Activated naive CD8-positive, alpha-beta T cell treated with anti-CD3 and anti-CD28 coated beads for 36 hours (primary cell): ENCODE data around the gene GUCY2D. TPM values are rescaled to one million over a fixed set of nuclear protein-coding genes. Genes with fewer than 3 reads are reported as not detected.
"Not testable (repeated sequence)": the region's sequence is repeated elsewhere in the genome, so short reads cannot be mapped to it uniquely, and the experiment has no call there.

Source experiments
- DNase-seq: peaks from one replicate; pipeline ENCODE4 v3.0.0; 2021
- H3K27ac Mint-ChIP-seq: one replicate; pipeline ENCODE4 v1.8.0; 2022; ENCODE audit warnings: mild to moderate bottlenecking, moderate library complexity, mixed read lengths
- H3K27me3 Mint-ChIP-seq: one replicate; pipeline ENCODE4 v1.8.0; 2022; ENCODE audit warnings: mild to moderate bottlenecking, mixed read lengths
- H3K36me3 Mint-ChIP-seq: one replicate; pipeline ENCODE4 v1.8.0; 2021; ENCODE audit warnings: mild to moderate bottlenecking, mixed read lengths
- H3K4me1 Mint-ChIP-seq: one replicate; pipeline ENCODE4 v1.8.0; 2021; ENCODE audit warnings: mixed read lengths
- H3K4me3 Mint-ChIP-seq: one replicate; pipeline ENCODE4 v1.8.0; 2022; ENCODE audit warnings: mild to moderate bottlenecking, moderate library complexity, mixed read lengths
- H3K9me3 Mint-ChIP-seq: one replicate; pipeline ENCODE4 v1.8.0; 2022; ENCODE audit warnings: mixed read lengths
- total RNA-seq, 2 experiments: library from RNA; stranded (reverse); gene quantifications; one replicate each; pipeline ENCODE4 v1.2.3, GENCODE V29; 2021

GUCY2D gene
- total RNA-seq, 2 experiments from 2014 or later = not detected

- Mint-ChIP-seq H3K36me3 (no peaks in the 10 kb centered on the region), H3K27me3 (peaks cover 31% of the 10 kb centered on the region), H3K4me3 (no peak overlapping the region), H3K4me1 (peaks cover 8% of the 10 kb centered on the region), H3K9me3 (no peaks in the 10 kb centered on the region), H3K27ac (no peak overlapping the region)
- no peak for DNase-seq
Measured at GRCh38 chr17:8019665-8020650, 17.5 kb downstream of the GUCY2D start.

- H3K4me3 Mint-ChIP-seq = no peak overlapping the region
- H3K27me3 Mint-ChIP-seq = peaks cover 29% of the 10 kb centered on the region
- H3K9me3 Mint-ChIP-seq = no peaks in the 10 kb centered on the region
- no peak overlapping the region for H3K27ac Mint-ChIP-seq
- no peak for DNase-seq
- H3K4me1 Mint-ChIP-seq = peaks cover 8% of the 10 kb centered on the region
- no peaks in the 10 kb centered on the region for H3K36me3 Mint-ChIP-seq
Measured at GRCh38 chr17:8020776-8021564, 18.6 kb downstream of the GUCY2D start.

- Mint-ChIP-seq H3K9me3 (no peaks in the 10 kb centered on the region), H3K4me3 (no peak overlapping the region), H3K27ac (no peak overlapping the region), H3K36me3 (no peaks in the 10 kb centered on the region), H3K4me1 (peaks cover 5% of the 10 kb centered on the region), H3K27me3 (peaks cover 24% of the 10 kb centered on the region)
- DNase-seq = no peak
Measured at GRCh38 chr17:8021565-8022359, 19.3 kb downstream of the GUCY2D start.

GRCh38 chr17:8022360-8023003 lies 20.1 kb downstream of the GUCY2D start:
- Mint-ChIP-seq H3K27ac (no peak overlapping the region), H3K27me3 (peaks cover 24% of the 10 kb centered on the region), H3K9me3 (no peaks in the 10 kb centered on the region), H3K4me3 (no peak overlapping the region), H3K4me1 (peaks cover 5% of the 10 kb centered on the region), H3K36me3 (no peaks in the 10 kb centered on the region)
- no peak for DNase-seq

GRCh38 chr17:8024161-8024560 lies 21.7 kb downstream of the GUCY2D start:
- not testable (repeated sequence) for DNase-seq, H3K4me1 Mint-ChIP-seq, H3K4me3 Mint-ChIP-seq, H3K36me3 Mint-ChIP-seq, H3K27ac Mint-ChIP-seq, H3K9me3 Mint-ChIP-seq
- peaks cover 31% of the 10 kb centered on the region for H3K27me3 Mint-ChIP-seq

- Mint-ChIP-seq H3K9me3 (no peaks in the 10 kb centered on the region), H3K36me3 (no peaks in the 10 kb centered on the region), H3K4me3 (no peak overlapping the region), H3K27me3 (peaks cover 29% of the 10 kb centered on the region), H3K4me1 (peaks cover 2% of the 10 kb centered on the region), H3K27ac (no peak overlapping the region)
- no peak for DNase-seq
Measured at GRCh38 chr17:8025176-8025911, 22.9 kb downstream of the GUCY2D start.

- H3K27me3 Mint-ChIP-seq = peaks cover 36% of the 10 kb centered on the region
- no peak overlapping the region for H3K27ac Mint-ChIP-seq
- DNase-seq = no peak
- no peaks in the 10 kb centered on the region for H3K9me3 Mint-ChIP-seq
- H3K4me3 Mint-ChIP-seq = no peak overlapping the region
- H3K36me3 Mint-ChIP-seq = no peaks in the 10 kb centered on the region
- peaks cover 1% of the 10 kb centered on the region for H3K4me1 Mint-ChIP-seq
Measured at GRCh38 chr17:8029121-8029520, 26.7 kb downstream of the GUCY2D start.

- Mint-ChIP-seq H3K4me1 (no peaks in the 10 kb centered on the region), H3K27ac (no peak overlapping the region), H3K4me3 (no peak overlapping the region), H3K36me3 (no peaks in the 10 kb centered on the region), H3K27me3 (peaks cover 36% of the 10 kb centered on the region), H3K9me3 (no peaks in the 10 kb centered on the region)
- DNase-seq = no peak
Measured at GRCh38 chr17:8031261-8031661, 28.8 kb downstream of the GUCY2D start.

GRCh38 chr17:8031950-8032349 lies 29.5 kb downstream of the GUCY2D start:
- H3K36me3 Mint-ChIP-seq = no peaks in the 10 kb centered on the region
- no peaks in the 10 kb centered on the region for H3K4me1 Mint-ChIP-seq
- DNase-seq = no peak
- no peak overlapping the region for H3K4me3 Mint-ChIP-seq
- H3K9me3 Mint-ChIP-seq = no peaks in the 10 kb centered on the region
- peaks cover 35% of the 10 kb centered on the region for H3K27me3 Mint-ChIP-seq
- no peak overlapping the region for H3K27ac Mint-ChIP-seq

GRCh38 chr17:8032442-8032841 lies 30.0 kb downstream of the GUCY2D start:
- Mint-ChIP-seq H3K27ac (no peak overlapping the region), H3K4me3 (no peak overlapping the region), H3K9me3 (no peaks in the 10 kb centered on the region), H3K36me3 (no peaks in the 10 kb centered on the region), H3K4me1 (no peaks in the 10 kb centered on the region), H3K27me3 (peaks cover 33% of the 10 kb centered on the region)
- no peak for DNase-seq

GRCh38 chr17:8038954-8039610 lies 36.7 kb downstream of the GUCY2D start, which contains the start of gene ALOX15B:
ALOX15B (plus strand) TSS chr17:8039059; CDS start chr17:8039156, 97 bp downstream.
- Mint-ChIP-seq H3K27me3 (peaks cover 43% of the 10 kb centered on the region), H3K9me3 (no peaks in the 10 kb centered on the region), H3K4me1 (no peaks in the 10 kb centered on the region), H3K4me3 (no peak within 1 kb of the TSS), H3K36me3 (no peaks in the 10 kb centered on the region), H3K27ac (no peak within 1 kb of the TSS)
- no peak for DNase-seq

- Mint-ChIP-seq H3K4me3 (no peak overlapping the region), H3K27ac (no peak overlapping the region), H3K9me3 (no peaks in the 10 kb centered on the region), H3K36me3 (no peaks in the 10 kb centered on the region), H3K4me1 (no peaks in the 10 kb centered on the region), H3K27me3 (peaks cover 43% of the 10 kb centered on the region)
- no peak for DNase-seq
Measured at GRCh38 chr17:8039611-8040168, 37.3 kb downstream of the GUCY2D start.

- peak; percentile 34 for DNase-seq
- Mint-ChIP-seq H3K36me3 (no peaks in the 10 kb centered on the region), H3K27me3 (peaks cover 43% of the 10 kb centered on the region), H3K27ac (no peak overlapping the region), H3K4me1 (no peaks in the 10 kb centered on the region), H3K9me3 (no peaks in the 10 kb centered on the region), H3K4me3 (no peak overlapping the region)
Measured at GRCh38 chr17:8041249-8041928, 39.0 kb downstream of the GUCY2D start.
